Erythroblast (primary cell): ENCODE data around the gene TAX1BP3.
A peak's percentile ranks its signal among the peaks of the same experiment; 100 is the strongest.

Experiments
- DNase-seq, 2 experiments: peaks; one replicate each; lab custom pipeline; 2025; lab: John Stamatoyannopoulos, UW
- GATA1 ChIP-seq: IDR thresholded peaks from 2 replicates; pipeline ENCODE4 v1.6.1; 2011; ENCODE audit warnings: low read depth, mild to moderate bottlenecking, control low read depth, low read length, moderate library complexity
- POLR2A ChIP-seq: IDR thresholded peaks from 2 replicates; pipeline ENCODE4 v1.6.1; 2011; ENCODE audit warnings: mild to moderate bottlenecking, low read length

The TAX1BP3 gene

DNA sequence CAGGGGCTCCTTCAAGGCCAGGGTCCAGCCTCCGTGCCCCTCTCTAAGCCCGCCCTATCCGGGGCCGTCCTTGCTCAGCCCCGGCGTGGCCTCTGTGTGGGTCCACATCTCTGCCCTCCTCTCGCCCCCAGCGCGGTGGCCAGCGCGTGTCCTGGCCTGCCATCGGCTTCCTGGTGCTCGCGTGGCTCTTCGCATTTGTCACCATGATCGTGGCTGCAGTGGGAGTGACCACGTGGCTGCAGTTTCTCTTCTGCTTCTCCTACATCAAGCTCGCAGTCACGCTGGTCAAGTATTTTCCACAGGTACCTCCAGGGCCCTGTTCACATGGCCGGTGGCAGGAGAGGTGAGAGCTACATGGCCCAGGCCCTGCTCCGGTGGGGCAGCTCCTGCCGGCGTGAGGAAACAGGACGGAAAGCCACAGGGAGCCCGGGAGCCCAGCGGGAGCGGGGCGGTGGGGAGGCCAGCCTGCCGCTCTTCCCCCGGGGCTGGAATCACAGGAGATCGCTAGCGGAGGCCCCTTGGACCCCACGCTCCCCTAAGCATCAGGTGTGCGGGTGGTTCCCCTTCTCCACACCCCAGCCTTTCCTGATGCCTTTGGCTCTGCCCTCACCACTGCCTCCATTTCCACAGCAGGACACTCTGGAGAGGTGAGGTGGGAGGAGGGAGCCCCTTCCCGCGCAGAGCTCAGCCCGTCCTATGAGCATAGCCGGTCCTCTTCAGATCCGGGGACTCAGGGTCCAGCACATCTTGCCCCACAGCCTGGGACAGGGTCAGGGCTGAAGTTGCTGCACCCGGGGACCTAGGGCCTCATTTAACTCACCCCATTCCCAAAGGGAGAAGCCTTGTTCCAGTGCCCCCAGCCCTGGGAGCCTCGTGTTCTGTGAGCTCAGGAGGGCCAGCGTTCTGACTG is 10.2 kb downstream of the TAX1BP3 start:
- no peak for DNase-seq
- TF ChIP-seq POLR2A = no peak
- no peak for TF ChIP-seq GATA1

DNA sequence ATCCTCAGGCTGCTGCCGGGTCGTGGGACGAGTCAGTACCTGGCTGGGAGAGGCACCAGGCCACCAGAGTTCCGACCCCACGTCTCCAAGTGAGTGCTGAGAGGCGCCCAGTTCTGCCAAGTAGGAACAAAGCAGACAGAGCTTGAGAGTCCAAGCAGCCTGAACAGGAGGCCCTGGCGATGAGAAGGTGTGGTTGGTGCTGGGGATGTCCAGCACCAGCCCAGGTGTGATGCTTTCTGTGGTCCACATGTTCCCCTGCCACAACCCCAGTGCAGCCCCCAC is 10.8 kb downstream of the TAX1BP3 start:
- no peak for DNase-seq
- TF ChIP-seq POLR2A (no peak), GATA1 (no peak)

DNA sequence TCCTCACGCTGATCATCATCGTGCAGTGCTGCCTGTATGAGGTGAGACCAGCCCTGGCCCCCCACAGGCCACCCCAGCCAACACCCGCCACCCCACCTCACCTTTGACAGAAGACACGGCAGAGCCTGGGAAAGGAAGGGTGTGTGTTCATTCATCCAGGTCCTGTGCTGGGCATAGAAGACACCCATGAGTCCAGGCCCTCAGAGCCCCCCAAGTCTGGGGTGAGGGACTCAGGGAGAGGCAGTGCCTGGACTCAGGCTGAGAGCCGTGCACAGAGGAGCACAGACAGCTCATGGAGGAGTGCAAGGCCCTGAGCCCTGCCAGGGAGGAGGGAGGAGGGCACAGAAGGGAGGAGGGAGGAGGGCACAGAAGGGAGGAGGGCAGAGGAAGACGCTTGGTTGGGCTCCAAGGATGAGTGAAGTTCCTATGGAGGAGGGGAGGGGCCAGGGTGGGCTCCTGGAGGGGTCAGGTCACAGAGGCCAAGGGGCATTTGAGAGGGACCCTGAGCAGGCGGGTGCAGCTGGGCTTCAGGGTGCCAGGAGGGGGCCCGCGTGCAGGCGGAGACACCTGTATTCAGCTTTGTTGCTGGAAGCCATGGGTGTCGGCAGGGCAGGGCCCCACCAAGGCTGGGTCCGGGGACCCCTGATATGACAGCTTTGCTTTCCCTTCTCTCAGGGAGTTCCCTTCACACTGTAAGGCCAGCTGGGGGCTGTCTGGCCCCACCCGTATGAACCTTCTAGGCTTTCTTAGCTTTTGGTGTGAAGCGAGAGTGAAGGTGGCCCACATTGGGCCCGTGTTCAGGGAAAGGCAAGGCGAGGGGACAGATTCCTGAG is 11.4 kb downstream of the TAX1BP3 start:
- no peak for DNase-seq
- TF ChIP-seq POLR2A (no peak), GATA1 (no peak)

DNA sequence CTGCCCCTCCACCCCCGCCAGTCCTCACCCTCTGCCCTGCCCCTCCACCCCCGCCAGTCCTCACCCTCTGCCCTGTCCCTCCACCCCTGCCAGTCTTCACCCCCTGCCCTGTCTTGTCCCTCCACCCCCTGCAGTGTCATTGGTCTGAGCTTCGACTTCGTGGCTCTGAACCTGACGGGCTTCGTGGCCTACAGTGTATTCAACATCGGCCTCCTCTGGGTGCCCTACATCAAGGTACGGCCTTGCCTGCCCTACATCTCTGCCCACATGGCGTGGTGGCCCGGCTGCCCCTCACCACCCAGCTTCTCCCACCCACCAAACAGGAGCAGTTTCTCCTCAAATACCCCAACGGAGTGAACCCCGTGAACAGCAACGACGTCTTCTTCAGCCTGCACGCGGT is 12.0 kb downstream of the TAX1BP3 start:
- no peak for DNase-seq
- TF ChIP-seq POLR2A = no peak

DNA sequence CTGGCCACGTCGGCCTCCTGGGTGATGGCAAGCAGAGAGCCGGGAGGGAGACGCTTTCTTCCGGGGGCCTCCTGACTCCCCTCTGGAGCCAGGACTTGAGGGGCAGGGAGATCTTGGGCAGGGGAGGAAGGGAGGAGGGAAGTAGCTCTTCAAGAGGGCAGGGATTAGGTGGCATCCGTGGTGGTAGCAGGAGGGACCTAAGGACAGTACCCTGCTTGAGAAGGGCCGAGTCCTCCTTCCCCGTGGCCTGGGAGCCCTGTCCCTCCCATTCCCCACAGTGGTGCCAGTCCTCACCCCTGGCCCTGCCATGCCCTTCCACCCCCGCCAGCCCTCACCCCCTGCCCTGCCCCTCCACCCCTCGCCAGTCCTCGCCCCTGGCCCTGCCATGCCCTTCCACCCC is 12.6 kb downstream of the TAX1BP3 start:
- DNase-seq = no peak
- TF ChIP-seq GATA1 = no peak
- no peak for TF ChIP-seq POLR2A

DNA sequence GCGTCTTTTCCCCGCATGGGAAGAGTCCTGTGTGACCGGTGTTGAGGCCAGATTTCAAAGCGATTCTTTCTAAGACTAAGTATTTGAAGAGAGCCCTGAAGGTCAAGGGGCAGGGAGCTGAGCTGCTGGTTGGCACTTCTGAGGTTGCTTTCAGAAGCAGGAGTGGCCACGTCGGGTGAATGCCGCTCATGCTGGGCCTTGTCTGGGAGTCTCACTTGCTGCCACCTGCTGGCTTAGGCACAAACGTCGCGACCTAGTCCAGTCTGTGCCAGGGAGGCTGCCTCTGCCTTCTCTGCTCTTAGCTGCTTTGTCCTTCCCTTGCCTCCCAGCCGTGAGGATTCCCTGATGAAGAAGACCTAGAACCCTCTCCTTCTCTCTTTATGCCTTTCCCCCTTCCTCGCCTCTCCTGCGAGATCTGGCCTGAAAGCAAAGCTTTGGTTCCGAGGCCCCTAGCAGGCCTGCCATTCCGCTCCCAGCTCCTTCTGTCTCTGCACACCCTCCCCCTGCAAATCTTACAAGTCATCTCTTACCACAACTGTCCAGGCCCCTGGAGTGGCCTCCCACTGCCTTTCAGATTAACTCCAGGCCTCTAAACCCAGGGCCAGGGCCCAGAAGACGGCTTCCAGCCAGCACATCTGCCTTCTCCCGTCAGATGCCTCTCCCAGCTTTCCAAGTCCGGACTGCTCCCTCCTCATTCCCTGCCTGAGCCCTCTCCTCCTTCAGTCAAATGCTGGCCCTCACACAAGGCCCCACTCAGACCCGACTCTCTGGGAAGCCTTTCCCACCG is 20.4 kb downstream of the TAX1BP3 start:
- DNase-seq = peak; percentile 53 to 65
- TF ChIP-seq POLR2A (no peak), GATA1 (no peak)

DNA sequence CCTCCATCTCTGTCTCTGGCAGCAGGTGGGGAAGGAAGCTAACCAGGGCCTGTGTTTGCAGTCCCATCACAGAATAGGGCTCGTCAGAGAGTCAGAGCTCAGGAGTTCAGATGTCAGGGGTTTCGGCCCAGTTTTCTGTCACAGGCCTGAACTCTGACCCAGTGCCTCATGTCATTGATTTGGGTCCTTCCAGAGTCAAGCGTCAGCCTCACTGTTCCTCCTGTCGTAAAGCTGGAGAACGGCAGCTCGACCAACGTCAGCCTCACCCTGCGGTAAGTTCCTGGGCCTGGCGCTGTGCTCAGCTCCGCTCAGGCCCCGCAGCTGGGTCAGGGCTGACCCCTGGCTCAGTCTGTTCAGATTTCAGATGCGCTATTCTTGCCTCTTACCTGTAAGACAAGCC is 21.1 kb downstream of the TAX1BP3 start:
- TF ChIP-seq POLR2A = no peak
- no peak for TF ChIP-seq GATA1
- DNase-seq = no peak

DNA sequence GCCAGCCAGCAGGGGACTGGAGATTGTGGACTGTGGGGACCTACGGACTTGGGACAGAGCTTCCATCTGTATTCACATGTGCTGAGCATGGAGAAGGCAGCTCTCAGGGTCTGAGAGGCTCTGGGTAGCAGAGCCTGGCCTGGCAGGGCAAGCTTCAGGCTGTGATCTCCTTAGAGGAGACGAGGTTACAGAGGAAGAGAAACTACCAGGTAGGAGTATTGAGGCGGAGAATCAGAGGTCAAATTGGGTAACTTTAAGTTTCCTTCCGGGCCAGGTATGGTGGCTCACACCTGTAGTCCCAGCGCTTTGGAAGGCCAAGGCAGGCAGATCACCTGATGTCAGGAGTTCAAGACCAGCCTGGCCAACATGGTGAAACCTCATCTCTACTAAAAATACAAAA is 23.1 kb downstream of the TAX1BP3 start:
- TF ChIP-seq POLR2A (no peak), GATA1 (no peak)

DNA sequence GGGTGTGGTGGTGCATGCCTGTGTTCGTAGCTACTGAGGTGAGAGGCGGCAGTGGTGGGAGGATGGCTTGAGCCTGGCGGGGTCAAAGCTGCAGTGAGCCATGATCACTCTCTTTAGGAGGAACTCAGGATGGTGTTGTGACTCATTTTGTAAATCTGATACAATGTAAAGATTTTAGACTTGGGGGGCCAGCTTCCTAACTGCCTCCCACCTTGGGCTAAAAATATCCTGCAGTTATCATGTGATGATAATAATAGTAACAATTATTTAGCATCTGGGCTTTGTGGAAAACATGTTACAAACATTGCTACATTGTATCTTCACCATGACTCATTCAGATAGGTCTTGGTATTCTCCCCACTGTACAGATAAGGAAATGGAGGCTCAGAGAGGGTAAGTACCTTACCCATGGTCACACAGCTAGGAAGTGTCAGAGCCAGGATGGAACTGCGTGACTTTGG is 24.5 kb downstream of the TAX1BP3 start:
- no peak for DNase-seq
- no peak for TF ChIP-seq GATA1
- TF ChIP-seq POLR2A = no peak

More for the DNA sequence above, 23.1 kb downstream of the TAX1BP3 start:
- no peak for DNase-seq

DNA sequence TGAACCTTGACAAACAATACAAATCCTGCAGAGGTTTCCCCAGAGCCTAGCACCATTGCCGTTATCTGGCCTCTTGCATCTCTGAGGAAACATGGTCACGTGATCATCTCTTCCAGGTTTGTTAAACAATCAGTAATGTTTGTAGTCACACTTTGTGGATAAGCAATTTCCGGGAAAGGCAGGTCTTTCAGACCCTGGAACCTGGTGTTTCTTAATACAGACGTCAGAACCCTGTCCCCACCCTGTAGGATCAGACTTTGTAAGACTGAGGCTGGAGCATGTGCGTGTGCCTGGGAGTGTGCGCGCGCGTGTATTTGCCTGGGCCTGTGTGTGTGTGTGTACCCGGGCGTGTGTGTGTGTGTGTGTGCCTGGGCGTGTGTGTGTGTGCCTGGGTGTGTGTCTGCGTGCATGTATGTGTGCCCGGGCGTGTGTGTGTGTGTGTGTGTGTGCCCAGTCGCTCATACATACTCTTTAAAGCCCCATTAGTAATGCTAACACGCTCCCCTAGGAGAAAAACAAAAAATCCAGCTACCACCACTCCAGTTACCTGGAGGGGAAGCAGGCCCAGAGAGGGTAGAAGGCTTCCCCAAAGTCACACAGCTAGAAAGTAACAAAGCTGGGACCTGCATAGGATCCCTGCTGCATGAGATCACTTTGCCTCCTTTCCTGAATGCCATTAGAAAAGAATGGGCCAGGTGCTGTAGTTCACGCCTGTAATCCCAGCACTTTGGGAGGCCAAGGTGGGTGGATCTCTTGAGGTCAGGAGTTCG is 26.5 kb downstream of the TAX1BP3 start:
- TF ChIP-seq GATA1 (no peak), POLR2A (no peak)
- DNase-seq = no peak

DNA sequence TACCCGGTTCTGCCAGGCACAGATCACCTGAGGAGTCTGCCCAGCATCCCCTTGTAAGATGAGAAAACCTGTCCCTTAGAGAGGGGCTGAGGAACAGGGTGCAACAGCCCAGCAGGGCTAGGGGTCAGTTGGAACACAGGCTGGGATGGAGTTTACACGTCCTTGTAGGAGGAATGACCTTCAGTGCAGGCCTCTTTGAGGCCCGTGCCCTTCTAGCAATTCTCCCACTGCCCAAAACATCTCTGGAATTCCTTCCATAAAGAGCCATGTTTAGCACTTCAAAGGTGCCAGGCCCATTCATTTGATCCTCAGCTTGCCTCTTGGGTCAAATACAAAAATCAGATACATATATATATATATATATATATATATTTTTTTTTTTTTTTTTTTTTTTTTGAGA is 27.4 kb downstream of the TAX1BP3 start:
- TF ChIP-seq POLR2A (no peak), GATA1 (no peak)

DNA sequence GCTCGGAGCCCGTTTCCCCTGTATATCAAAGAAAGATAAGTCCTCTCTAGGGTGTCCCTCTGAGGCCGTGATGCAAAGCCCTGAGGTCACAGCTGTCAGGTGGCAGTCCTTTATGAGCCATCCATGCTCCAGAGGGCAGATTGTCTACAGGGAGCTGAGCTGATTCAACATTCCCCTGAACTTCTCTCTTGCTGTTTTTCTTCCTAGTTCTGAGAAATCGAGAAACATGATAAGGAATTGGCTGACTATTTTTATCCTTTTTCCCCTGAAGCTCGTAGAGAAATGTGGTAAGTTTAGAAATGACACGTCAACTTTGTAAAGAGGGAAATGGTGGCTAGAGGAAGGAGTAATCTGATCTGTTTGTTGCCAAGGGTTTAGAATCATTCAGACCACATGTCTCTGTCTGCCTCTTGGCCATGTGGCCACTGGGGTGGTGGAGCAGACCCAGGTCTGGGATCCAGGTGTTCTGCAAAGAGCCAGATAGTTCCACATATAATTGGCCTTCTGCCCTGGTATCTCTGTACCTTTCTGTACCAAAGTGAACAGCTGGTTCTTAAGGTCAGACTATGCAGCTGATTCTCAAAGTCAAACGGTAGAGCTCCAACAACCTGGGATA is 28.3 kb downstream of the TAX1BP3 start:
- TF ChIP-seq POLR2A (peak; percentile 34), GATA1 (no peak)
- DNase-seq = peak; percentile 86 to 93

More for the DNA sequence above, 27.4 kb downstream of the TAX1BP3 start:
- DNase-seq = no peak

DNA sequence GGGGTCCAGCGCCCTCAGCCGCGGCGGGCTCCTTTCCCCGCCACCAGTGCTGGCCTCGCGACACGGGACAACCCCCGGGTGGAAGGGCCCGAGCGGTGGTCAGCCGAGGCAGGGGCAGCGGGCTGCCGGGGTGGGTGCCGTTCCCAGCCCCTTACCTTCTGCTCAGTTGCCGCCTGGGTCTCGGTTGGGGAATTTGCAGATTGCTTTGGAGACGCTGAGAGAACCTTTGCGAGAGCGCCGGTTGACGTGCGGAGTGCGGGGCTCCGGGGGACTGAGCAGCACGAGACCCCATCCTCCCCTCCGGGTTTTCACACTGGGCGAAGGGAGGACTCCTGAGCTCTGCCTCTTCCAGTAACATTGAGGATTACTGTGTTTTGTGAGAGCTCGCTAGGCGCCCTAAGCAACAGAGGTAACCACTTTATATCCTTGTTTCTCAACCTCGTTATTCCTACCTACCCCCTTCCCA is 31.4 kb downstream of the TAX1BP3 start:
- TF ChIP-seq GATA1 (no peak), POLR2A (no peak)
- peak; percentile 47 to 62 for DNase-seq
